ENCODE measurements around the gene PPIH. TPM values are rescaled to one million over a fixed set of nuclear protein-coding genes. Genes with fewer than 3 reads are reported as not detected.

Gene PPIH
- 18.7 and 22.4 TPM in 2 replicates for total RNA-seq

GRCh38 chr1:42657981-42658876, at the start of gene PPIH:
PPIH (plus strand) TSS chr1:42658423; CDS start chr1:42658447, 24 bp downstream.

GRCh38 chr1:42681741-42682483, 23.7 kb downstream of the PPIH start, which contains the start of gene YBX1:
YBX1 (plus strand) TSS chr1:42682418; CDS start chr1:42682566, 148 bp downstream.

Other genes with a start within 250 kb of the PPIH start
- gene ZMYND12, start 202.4 kb upstream of the PPIH start, total RNA-seq: 0.18 and 0.30 TPM in 2 replicates
- 24.9 and 26.1 TPM in 2 replicates for gene PPCS, start 201.9 kb upstream of the PPIH start, total RNA-seq
- 0.69 and 0.89 TPM in 2 replicates for gene CCDC30, start 195.1 kb upstream of the PPIH start, total RNA-seq
- 516 and 899 TPM in 2 replicates for gene YBX1, start 24.0 kb downstream of the PPIH start, total RNA-seq
- not detected in 2 replicates for gene CLDN19, start 81.8 kb downstream of the PPIH start, total RNA-seq
- 348 and 453 TPM in 2 replicates for gene P3H1, start 108.6 kb downstream of the PPIH start, total RNA-seq
- 2.7 and 3.7 TPM in 2 replicates for gene C1orf50, start 108.8 kb downstream of the PPIH start, total RNA-seq
- gene TMEM269, start 126.6 kb downstream of the PPIH start, total RNA-seq: not detected in 2 replicates
- gene ERMAP, start 158.7 kb downstream of the PPIH start, total RNA-seq: 13.0 and 14.0 TPM in 2 replicates
- 5.9 and 9.5 TPM in 2 replicates for gene SVBP, start 159.0 kb downstream of the PPIH start, total RNA-seq
- gene ZNF691, start 188.2 kb downstream of the PPIH start, total RNA-seq: 8.6 and 9.2 TPM in 2 replicates

Data from smooth muscle cell of the umbilical artery (primary cell).